Measurements from ENCODE around the gene NGFR. TPM values are rescaled to one million over a fixed set of nuclear protein-coding genes. Genes with fewer than 3 reads are reported as not detected.

Gene NGFR
- total RNA-seq, 1 donor from 2014 or later = not detected

- H3K9me3 Mint-ChIP-seq = peaks cover 3% of the 10 kb centered on the region
- no peak overlapping the region for H3K27ac Mint-ChIP-seq
- H3K27me3 Mint-ChIP-seq = peaks cover 54% of the 10 kb centered on the region
- no peak for DNase-seq
- intact Hi-C loops (cut with micrococcal nuclease) = no loop called here
- no peak overlapping the region for H3K4me3 Mint-ChIP-seq
- H3K4me1 Mint-ChIP-seq = no peaks in the 10 kb centered on the region
- no peaks in the 10 kb centered on the region for H3K36me3 Mint-ChIP-seq (ENCODE audit: low read depth)
Observed at GRCh38 chr17:49480836-49481615, 14.1 kb upstream of the NGFR start.

- intact Hi-C loops (cut with micrococcal nuclease) = no loop called here
- Mint-ChIP-seq H3K9me3 (no peaks in the 10 kb centered on the region), H3K4me3 (no peak overlapping the region), H3K27me3 (peaks cover 53% of the 10 kb centered on the region), H3K27ac (no peak overlapping the region), H3K36me3 (ENCODE audit: low read depth) (no peaks in the 10 kb centered on the region), H3K4me1 (peaks cover 2% of the 10 kb centered on the region)
- no peak for DNase-seq
Observed at GRCh38 chr17:49482144-49482817, 12.8 kb upstream of the NGFR start.

DNA sequence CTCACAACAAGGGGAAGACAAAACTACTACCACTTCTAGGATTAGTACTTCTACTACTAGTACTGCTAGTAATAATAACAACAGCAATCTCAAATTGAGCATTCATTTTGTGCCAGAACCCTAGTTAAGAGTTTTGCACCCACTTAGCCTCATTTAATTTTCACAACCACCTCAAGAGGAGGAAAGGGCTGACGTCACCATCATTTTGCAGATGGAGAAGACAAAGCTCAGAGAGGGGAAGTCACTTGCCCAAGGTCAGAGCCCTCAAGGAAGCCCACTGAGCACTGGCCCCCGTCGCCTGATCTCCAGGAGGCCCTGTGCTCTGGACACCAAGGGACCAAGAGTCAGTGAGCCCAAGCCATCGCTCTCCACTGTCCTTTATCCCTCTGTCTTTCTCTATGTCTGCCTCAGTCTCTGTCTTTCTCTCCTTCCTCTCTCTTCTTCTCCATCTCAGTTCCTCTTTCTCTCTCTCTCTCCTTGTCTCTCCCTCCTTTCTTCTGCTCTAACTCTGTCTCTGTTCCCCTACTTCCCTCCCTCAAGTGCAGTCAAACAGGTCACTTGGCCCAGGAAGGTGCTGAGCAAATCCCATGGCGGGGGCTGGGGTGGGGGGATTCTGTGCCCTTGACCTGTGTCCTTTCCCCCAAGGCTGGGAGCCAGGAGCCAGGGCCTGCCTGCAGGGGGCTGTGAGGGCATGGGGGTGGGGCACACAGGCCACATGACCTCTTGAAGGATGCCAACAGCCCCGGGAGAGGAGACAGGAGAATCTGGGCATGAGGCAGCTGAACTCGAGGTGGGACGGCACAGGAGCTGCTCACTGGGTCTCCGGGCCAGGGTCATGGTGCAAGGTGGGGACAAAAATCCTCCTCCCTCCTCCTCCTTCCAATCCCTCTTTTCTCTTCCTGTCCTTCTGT, 11.2 kb upstream of the NGFR start:
- peaks cover 2% of the 10 kb centered on the region for H3K4me1 Mint-ChIP-seq
- no peak overlapping the region for H3K27ac Mint-ChIP-seq
- no peaks in the 10 kb centered on the region for H3K36me3 Mint-ChIP-seq (ENCODE audit: low read depth)
- peaks cover 46% of the 10 kb centered on the region for H3K27me3 Mint-ChIP-seq
- no peaks in the 10 kb centered on the region for H3K9me3 Mint-ChIP-seq
- intact Hi-C loops (cut with micrococcal nuclease) = no loop called here
- no peak overlapping the region for H3K4me3 Mint-ChIP-seq
- no peak for DNase-seq

DNA sequence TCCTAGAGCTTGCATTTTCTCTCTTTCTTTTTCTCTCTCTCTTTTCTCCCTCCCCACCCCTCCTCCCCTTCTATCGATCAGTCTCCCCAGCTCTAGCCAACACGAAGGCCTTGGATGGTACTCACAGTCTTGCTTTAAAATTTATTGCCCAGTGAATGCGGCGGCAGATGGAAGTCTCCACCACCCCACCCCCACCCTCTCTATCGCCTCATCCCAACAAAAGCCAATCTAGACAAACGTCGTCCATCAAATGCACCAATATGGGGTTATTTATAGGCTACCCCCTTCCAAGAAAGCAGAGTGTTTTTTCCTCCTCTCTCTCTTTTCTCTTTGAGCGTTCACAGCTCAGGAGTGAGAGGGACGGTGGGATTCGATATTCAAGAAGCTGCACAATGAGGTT, 10.5 kb upstream of the NGFR start:
- DNase-seq = no peak
- Mint-ChIP-seq H3K27me3 (peaks cover 47% of the 10 kb centered on the region), H3K4me3 (no peak overlapping the region), H3K36me3 (ENCODE audit: low read depth) (no peaks in the 10 kb centered on the region), H3K9me3 (no peaks in the 10 kb centered on the region), H3K27ac (no peak overlapping the region), H3K4me1 (peaks cover 2% of the 10 kb centered on the region)
- intact Hi-C loops (cut with micrococcal nuclease) = no loop called here

DNA sequence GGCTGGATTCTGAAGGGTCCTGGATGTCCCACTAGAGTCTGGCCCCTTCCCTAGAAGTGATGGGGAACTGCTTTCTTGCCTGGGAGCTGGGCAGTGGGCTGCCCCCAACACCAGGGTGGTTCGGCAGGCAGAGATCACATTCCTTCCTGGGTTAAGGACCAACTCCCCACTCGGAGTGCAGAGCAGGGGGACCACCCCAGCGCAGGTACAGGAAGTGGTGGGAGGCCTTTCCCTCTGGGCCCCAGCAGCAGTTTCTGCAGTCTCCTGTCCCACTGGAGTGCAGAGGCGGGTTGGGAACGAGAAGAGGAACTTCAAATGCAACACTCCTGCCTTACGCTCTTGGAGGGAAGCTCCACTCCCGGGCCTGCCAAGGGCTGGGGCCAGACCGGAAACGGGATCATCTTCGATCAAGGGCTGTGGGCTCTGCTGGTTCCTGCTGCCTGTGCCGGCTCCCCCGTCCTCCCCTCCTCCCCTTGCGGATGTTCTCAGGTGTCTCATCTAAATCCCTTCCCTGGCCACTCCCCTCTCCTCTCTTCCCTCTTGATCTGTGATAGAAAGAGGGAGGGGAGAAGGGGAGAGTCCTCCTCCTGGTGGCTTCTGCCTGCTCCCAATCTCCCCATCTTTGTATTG, 9.0 kb upstream of the NGFR start:
- H3K4me1 Mint-ChIP-seq = peaks cover 2% of the 10 kb centered on the region
- no peak for DNase-seq
- H3K27me3 Mint-ChIP-seq = peaks cover 51% of the 10 kb centered on the region
- intact Hi-C loops (cut with micrococcal nuclease) = no loop called here
- no peak overlapping the region for H3K4me3 Mint-ChIP-seq
- no peak overlapping the region for H3K27ac Mint-ChIP-seq
- H3K36me3 Mint-ChIP-seq (ENCODE audit: low read depth) = no peaks in the 10 kb centered on the region
- no peaks in the 10 kb centered on the region for H3K9me3 Mint-ChIP-seq

- Mint-ChIP-seq H3K27me3 (peaks cover 57% of the 10 kb centered on the region), H3K27ac (no peak overlapping the region), H3K36me3 (ENCODE audit: low read depth) (no peaks in the 10 kb centered on the region), H3K4me1 (peaks cover 2% of the 10 kb centered on the region), H3K9me3 (no peaks in the 10 kb centered on the region), H3K4me3 (no peak overlapping the region)
- intact Hi-C loops (cut with micrococcal nuclease) = no loop called here
- DNase-seq = no peak
Observed at GRCh38 chr17:49487183-49487582, 7.9 kb upstream of the NGFR start.

- Mint-ChIP-seq H3K27ac (no peak overlapping the region), H3K4me1 (peaks cover 2% of the 10 kb centered on the region), H3K9me3 (no peaks in the 10 kb centered on the region), H3K36me3 (ENCODE audit: low read depth) (no peaks in the 10 kb centered on the region), H3K27me3 (peaks cover 63% of the 10 kb centered on the region), H3K4me3 (no peak overlapping the region)
- DNase-seq = no peak
- intact Hi-C loops (cut with micrococcal nuclease) = no loop called here
Observed at GRCh38 chr17:49488612-49489011, 6.5 kb upstream of the NGFR start.

DNA sequence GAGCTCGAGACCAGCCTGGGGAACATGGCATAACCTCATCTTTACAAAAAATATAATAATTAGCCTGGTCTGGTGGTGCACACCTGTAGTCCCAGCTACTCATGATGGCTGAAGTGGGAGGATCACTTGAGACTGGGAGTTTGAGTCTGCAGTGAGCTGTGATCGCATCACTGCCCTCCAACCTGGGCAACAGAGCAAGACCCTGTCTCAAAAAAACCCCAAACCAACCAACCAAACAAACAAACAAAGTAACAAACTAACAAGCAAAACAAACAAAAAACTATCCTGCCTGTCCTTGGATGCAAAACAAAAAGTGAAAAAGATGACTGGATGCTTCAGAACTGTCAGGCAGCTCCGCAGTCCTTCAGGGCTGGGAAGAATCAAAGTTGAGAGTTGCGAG, 5.7 kb upstream of the NGFR start:
- Mint-ChIP-seq H3K36me3 (ENCODE audit: low read depth) (no peaks in the 10 kb centered on the region), H3K4me3 (no peak overlapping the region), H3K27ac (no peak overlapping the region), H3K4me1 (peaks cover 4% of the 10 kb centered on the region), H3K27me3 (peaks cover 66% of the 10 kb centered on the region), H3K9me3 (no peaks in the 10 kb centered on the region)
- no peak for DNase-seq
- intact Hi-C loops (cut with micrococcal nuclease) = no loop called here

DNA sequence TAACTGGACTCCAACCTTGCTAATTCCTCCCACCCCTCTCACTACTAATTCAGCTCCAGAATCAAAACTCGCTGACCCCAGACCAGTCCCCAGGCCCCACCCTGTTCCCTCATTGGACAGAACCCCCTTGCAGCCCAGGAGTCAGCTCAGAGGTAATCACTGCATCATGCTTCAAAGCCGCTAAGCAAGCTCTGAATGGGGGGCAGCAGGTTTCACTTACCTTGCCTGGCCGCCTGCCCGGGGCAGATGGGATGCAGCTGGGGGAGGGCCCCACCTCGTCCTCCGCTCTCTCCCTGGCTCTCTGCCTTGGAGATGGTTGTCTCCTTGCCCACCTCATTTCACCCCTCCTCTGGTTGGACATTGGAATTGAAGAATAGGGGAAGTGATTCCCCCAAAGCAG, 4.8 kb upstream of the NGFR start:
- Mint-ChIP-seq H3K4me1 (peaks cover 10% of the 10 kb centered on the region), H3K27me3 (peaks cover 63% of the 10 kb centered on the region)
- intact Hi-C loops (cut with micrococcal nuclease) = no loop called here

DNA sequence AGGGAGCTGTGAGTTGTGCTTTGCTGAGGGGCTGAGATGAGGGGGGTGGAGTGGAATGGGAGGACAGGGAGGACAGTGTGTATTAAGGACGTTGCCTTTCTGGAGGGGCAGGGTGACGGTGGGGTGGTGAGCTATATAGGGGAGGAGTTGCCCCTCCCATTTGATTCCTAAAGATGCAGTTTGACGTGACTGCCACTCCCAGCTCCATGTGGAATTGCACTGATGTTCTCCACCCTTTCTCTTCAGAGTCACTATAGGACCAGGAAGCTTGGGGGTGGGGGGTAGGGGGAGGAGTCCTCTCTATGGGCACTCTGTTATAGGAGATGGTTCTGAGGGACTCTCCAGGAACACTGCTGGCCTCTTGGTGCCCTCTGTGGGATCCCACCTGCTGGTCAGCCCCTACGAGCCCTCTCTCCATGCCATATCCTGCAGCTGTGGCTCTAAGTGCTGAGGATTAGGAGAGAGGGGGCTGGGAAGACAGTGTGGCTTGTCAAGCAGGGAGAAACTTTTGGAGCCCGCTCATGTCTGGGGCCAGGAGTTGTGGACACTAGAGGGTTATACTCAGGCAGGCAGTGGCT, 3.8 kb upstream of the NGFR start:
- H3K27ac Mint-ChIP-seq = no peak overlapping the region
- no peaks in the 10 kb centered on the region for H3K36me3 Mint-ChIP-seq (ENCODE audit: low read depth)
- H3K27me3 Mint-ChIP-seq = peaks cover 65% of the 10 kb centered on the region
- H3K9me3 Mint-ChIP-seq = no peaks in the 10 kb centered on the region
- H3K4me1 Mint-ChIP-seq = peaks cover 16% of the 10 kb centered on the region
- no peak for DNase-seq
- no peak overlapping the region for H3K4me3 Mint-ChIP-seq
- intact Hi-C loops (cut with micrococcal nuclease) = no loop called here

More for the DNA sequence above, 4.8 kb upstream of the NGFR start:
- DNase-seq = no peak
- Mint-ChIP-seq H3K36me3 (ENCODE audit: low read depth) (no peaks in the 10 kb centered on the region), H3K9me3 (no peaks in the 10 kb centered on the region), H3K27ac (no peak overlapping the region), H3K4me3 (no peak overlapping the region)

GRCh38 chr17:49494399-49494985, 601 bp upstream of the NGFR start:
- H3K36me3 Mint-ChIP-seq (ENCODE audit: low read depth) = no peaks in the 10 kb centered on the region
- peak overlapping the region; percentile 47 for H3K27ac Mint-ChIP-seq
- H3K9me3 Mint-ChIP-seq = no peaks in the 10 kb centered on the region
- DNase-seq = peak; percentile 59
- H3K4me1 Mint-ChIP-seq = peaks cover 20% of the 10 kb centered on the region
- H3K4me3 Mint-ChIP-seq = peak overlapping the region; percentile 82
- H3K27me3 Mint-ChIP-seq = peaks cover 75% of the 10 kb centered on the region
- intact Hi-C loops (cut with micrococcal nuclease) = loop anchor here (2.0 kb wide), 1 partner anchor 62 kb away; no protein-coding TSS in a partner anchor

DNA sequence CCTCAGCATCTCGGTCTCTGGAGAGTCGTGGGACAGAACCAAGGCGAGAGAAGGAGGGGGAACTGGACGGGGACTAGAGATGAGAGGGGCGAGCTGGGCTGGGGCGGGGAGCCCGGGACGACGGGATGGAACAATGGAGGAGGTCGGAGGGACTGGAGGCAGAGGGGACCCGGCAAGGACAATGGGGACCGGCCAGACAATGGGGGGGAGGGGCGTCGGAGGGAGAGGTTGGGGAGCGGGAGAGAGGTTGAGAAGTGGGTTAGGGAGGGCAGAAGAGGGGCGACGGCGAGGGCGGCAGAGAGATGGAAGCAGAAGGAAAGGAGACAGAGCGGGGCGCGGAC, 719 bp downstream of the NGFR start:
- peak; percentile 58 for DNase-seq
- H3K27me3 Mint-ChIP-seq = peaks cover 78% of the 10 kb centered on the region
- no peak overlapping the region for H3K27ac Mint-ChIP-seq

More for the DNA sequence above, 719 bp downstream of the NGFR start:
- intact Hi-C loops (cut with micrococcal nuclease) = loop anchor here (2.0 to 5.0 kb wide), 4 partner anchors 61 to 499 kb away; partner anchors contain the start of genes IGF2BP1 and PHB1
- H3K4me3 Mint-ChIP-seq = peak overlapping the region; percentile 81
- no peaks in the 10 kb centered on the region for H3K36me3 Mint-ChIP-seq (ENCODE audit: low read depth)
- peaks cover 20% of the 10 kb centered on the region for H3K4me1 Mint-ChIP-seq
- no peaks in the 10 kb centered on the region for H3K9me3 Mint-ChIP-seq
